Thymus (tissue), 11 donors: ENCODE measurements around the gene TGFB2. TPM values are rescaled to one million over a fixed set of nuclear protein-coding genes. Genes with fewer than 3 reads are reported as not detected.

Experiments used
- DNase-seq, 9 donors: peaks; one replicate each; pipeline ENCODE4 v3.0.0-alpha.2; 2013; ENCODE audit warnings: low spot score in 9 of 9, low read depth in 6 of 9, missing footprints in 1 of 9
- H3K27ac ChIP-seq, 2 donors: one replicate each; pipeline ENCODE4 v1.5.1; 2013; ENCODE audit warnings: control low read depth in 1 of 2, low read depth in 1 of 2, low read length in 1 of 2, mild to moderate bottlenecking in 1 of 2, moderate library complexity in 1 of 2
- H3K27me3 ChIP-seq, 2 donors: one replicate each; pipeline ENCODE4 v1.5.1; 2013; ENCODE audit warnings: low read length in 1 of 2; ENCODE audit not compliant: control insufficient read depth in 2 of 2, insufficient read depth in 1 of 2
- H3K36me3 ChIP-seq, 2 donors: one replicate each; pipeline ENCODE4 v1.5.1; 2013; ENCODE audit warnings: low read length in 1 of 2, mild to moderate bottlenecking in 1 of 2, moderate library complexity in 1 of 2; ENCODE audit not compliant: control insufficient read depth in 2 of 2, insufficient read depth in 2 of 2
- H3K4me1 ChIP-seq, 2 donors: one replicate each; pipeline ENCODE4 v1.5.1; 2013; ENCODE audit warnings: low read length in 2 of 2; ENCODE audit not compliant: control insufficient read depth in 2 of 2, insufficient read depth in 2 of 2
- H3K4me3 ChIP-seq, 2 donors: one replicate each; pipeline ENCODE4 v1.5.1; 2013; ENCODE audit warnings: low read length in 2 of 2, control low read depth in 1 of 2, mild to moderate bottlenecking in 1 of 2
- H3K9me3 ChIP-seq, 2 donors: one replicate each; pipeline ENCODE4 v1.5.1; 2013; ENCODE audit warnings: low read length in 1 of 2, mild to moderate bottlenecking in 1 of 2; ENCODE audit not compliant: control insufficient read depth in 2 of 2, insufficient read depth in 1 of 2
- WGBS: extraction: QIAGEN DNeasy Blood & Tissue Kit; methylation state at CpG from one replicate; pipeline ENCODE4 v1.1.7; 2013; 5-methylcytosine and 5-hydroxymethylcytosine counted together
- polyA plus RNA-seq: library from polyadenylated mRNA; stranded (reverse); fragments of 200-250 nt; gene quantifications from one replicate; pipeline ENCODE4 v1.2.3, GENCODE V29; 2013
- total RNA-seq: library from RNA; stranded (reverse); fragments of 120-200 nt; gene quantifications from one replicate; pipeline ENCODE4 v1.2.4, GENCODE V29; 2013
- donor health status: healthy.

TGFB2 gene
- total and polyA plus RNA-seq, 2 donors = 0.94 to 1.6 TPM

GRCh38 chr1:218351391-218352074, 6.4 kb downstream of the TGFB2 start:
- no peaks in the 10 kb centered on the region for H3K9me3 ChIP-seq
- H3K4me1 ChIP-seq = peaks cover 0 to 17% of the 10 kb centered on the region in 2 donors
- H3K4me3 ChIP-seq = no peak overlapping the region
- 22% methylated on average over 10 of the region's 10 CpGs for WGBS
- H3K36me3 ChIP-seq = no peaks in the 10 kb centered on the region
- DNase-seq = peak in 2 of 9 donors; percentile 26 to 42
- H3K27me3 ChIP-seq = peaks cover 10 to 33% of the 10 kb centered on the region in 2 donors
- no peak overlapping the region for H3K27ac ChIP-seq

- H3K4me3 ChIP-seq = no peak overlapping the region
- no peak for DNase-seq
- H3K27ac ChIP-seq = no peak overlapping the region
- WGBS = 97% methylated on average over 8 of the region's 8 CpGs
- H3K27me3 ChIP-seq = peaks cover 10 to 28% of the 10 kb centered on the region in 2 donors
- no peaks in the 10 kb centered on the region for H3K9me3 ChIP-seq
- H3K36me3 ChIP-seq = no peaks in the 10 kb centered on the region
- peaks cover 0 to 15% of the 10 kb centered on the region in 2 donors for H3K4me1 ChIP-seq
Observed at GRCh38 chr1:218352075-218352438, 6.9 kb downstream of the TGFB2 start.

DNA sequence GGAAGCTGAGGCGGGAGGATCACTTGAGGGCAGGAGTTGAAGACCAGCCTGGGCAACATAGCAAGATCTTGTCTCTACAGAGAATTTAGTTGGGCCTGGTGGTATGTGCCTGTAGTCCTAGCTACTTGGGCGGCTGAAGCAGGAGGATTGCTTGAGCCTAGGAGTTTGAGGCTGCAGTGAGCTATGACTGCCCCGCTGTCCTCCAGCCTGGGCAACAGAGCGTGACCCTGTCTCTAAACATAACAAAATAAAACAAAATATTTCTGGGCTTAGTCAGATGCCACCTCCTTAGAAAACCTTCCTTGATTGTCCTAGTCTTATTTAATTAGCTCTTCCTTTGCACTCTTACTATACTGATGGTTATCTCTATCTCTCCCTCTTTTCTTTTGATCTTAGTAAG, 8.5 kb downstream of the TGFB2 start:
- no peak overlapping the region for H3K4me3 ChIP-seq
- H3K9me3 ChIP-seq = no peaks in the 10 kb centered on the region
- no peak for DNase-seq
- no peaks in the 10 kb centered on the region for H3K36me3 ChIP-seq
- 88% methylated on average over 4 of the region's 4 CpGs for WGBS
- H3K27ac ChIP-seq = no peak overlapping the region
- peaks cover 0 to 11% of the 10 kb centered on the region in 2 donors for H3K4me1 ChIP-seq
- peaks cover 2 to 12% of the 10 kb centered on the region in 2 donors for H3K27me3 ChIP-seq

DNA sequence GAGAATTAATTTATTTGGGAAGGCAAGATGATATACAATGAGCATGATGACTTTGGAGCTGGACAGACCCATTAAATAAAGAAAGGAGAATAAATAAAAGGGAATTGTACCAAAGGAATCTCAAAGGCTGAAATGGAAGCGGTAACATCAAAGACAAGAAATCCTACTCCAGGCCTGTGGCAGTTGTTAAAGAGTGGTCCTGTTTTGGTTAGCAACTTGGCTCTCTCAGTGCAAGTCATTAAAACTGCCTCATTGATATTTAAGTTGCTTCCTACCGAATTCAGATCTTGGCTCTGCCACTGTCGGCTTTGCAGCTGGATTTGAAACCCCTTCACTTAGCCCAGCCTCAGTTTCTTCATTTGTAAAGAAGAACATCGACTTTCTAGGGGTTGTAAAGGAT, 10.1 kb downstream of the TGFB2 start:
- no peak overlapping the region for H3K27ac ChIP-seq
- no peaks in the 10 kb centered on the region for H3K9me3 ChIP-seq
- 94% methylated on average over 4 of the region's 4 CpGs for WGBS
- no peaks in the 10 kb centered on the region for H3K36me3 ChIP-seq
- no peak overlapping the region for H3K4me3 ChIP-seq
- H3K27me3 ChIP-seq = peaks cover 0 to 1% of the 10 kb centered on the region in 2 donors
- DNase-seq = no peak
- H3K4me1 ChIP-seq = peaks cover 0 to 9% of the 10 kb centered on the region in 2 donors

GRCh38 chr1:218357211-218357892, 12.2 kb downstream of the TGFB2 start:
- DNase-seq = no peak
- WGBS = 88% methylated on average over 10 of the region's 10 CpGs

GRCh38 chr1:218357893-218358232, 12.7 kb downstream of the TGFB2 start:
- Histone ChIP-seq H3K27me3 (no peaks in the 10 kb centered on the region), H3K36me3 (no peaks in the 10 kb centered on the region), H3K27ac (no peak overlapping the region), H3K4me1 (no peaks in the 10 kb centered on the region), H3K9me3 (no peaks in the 10 kb centered on the region), H3K4me3 (no peak overlapping the region)
- no peak for DNase-seq
- WGBS = 79% methylated on average over 3 of the region's 3 CpGs

More at GRCh38 chr1:218357211-218357892, 12.2 kb downstream of the TGFB2 start:
- Histone ChIP-seq H3K27me3 (no peaks in the 10 kb centered on the region), H3K9me3 (no peaks in the 10 kb centered on the region), H3K4me3 (no peak overlapping the region), H3K4me1 (no peaks in the 10 kb centered on the region), H3K36me3 (no peaks in the 10 kb centered on the region), H3K27ac (no peak overlapping the region)

DNA sequence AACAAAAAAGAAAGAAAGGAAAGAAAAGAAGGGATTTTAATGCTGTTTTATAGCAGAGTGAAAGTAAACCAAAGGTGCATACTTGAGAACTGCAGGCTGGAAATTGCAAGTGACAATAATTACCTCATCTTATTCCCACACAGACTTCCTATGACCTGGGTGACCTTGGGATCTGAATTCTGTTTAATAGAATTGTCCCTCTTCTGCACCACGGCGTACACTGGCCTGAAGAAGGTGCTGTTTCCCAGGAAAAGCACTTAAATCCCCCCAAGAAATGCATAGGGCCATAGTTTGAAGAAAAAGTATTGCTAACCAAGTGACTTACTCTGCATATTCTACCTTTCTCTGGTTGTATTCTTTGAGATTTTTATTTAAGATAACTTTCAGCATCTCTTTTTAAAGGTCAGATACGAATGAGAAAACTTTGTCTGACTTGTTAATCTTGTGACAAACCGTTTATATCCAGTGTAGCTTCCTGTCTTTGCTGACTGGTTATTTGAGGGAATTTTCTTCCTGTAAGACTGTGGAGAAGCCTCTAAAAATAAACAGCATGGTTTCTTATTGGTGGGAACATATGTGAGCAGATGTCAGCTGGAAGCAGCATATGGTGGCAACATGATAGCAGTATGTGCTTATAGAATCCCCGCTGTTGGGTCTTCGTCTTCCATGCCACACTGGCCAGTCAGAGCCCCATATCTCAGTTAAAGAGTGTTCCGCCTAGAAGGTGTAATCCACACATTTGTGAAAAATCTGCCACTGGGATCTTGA, 16.3 kb downstream of the TGFB2 start:
- WGBS = 80% methylated on average over 7 of the region's 7 CpGs
- Histone ChIP-seq H3K4me3 (no peak overlapping the region), H3K27ac (no peak overlapping the region), H3K4me1 (no peaks in the 10 kb centered on the region), H3K36me3 (no peaks in the 10 kb centered on the region), H3K9me3 (no peaks in the 10 kb centered on the region), H3K27me3 (no peaks in the 10 kb centered on the region)
- no peak for DNase-seq

DNA sequence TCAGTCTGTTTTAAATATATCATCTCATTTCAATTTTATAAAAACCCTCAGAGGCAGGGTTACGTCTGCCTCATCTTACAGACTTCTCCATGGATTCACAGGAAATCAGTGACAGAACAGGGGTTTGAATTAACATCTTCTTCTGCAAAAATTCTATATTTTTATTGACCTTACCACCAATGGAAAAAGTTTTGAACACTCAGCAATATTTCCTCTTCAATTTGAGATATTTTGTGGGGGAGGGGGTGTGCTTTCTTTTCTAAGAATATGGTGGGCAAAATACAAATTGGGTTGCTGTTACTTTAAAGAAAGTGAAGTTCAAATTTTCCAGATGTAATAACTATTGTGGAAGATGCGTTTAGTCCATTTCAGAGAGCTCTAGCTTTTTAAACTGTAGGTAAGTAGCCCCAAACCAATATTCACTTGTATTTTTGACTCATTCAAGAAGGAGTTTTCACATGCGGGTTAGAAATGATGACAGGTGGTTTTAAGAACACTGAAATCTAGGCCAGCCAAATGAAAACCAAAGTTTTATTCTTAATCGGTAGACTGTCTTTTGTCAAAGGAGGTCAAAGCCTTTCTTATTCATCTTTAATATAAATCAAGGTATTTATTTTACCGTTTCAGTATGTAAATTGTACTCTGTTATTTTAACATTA, 17.4 kb downstream of the TGFB2 start:
- 95% methylated on average over 5 of the region's 5 CpGs for WGBS
- no peaks in the 10 kb centered on the region for H3K4me1 ChIP-seq

GRCh38 chr1:218363141-218363540, 18.0 kb downstream of the TGFB2 start:
- no peaks in the 10 kb centered on the region for H3K36me3 ChIP-seq
- H3K27ac ChIP-seq = no peak overlapping the region
- H3K4me3 ChIP-seq = no peak overlapping the region
- DNase-seq = no peak
- WGBS = 82% methylated on average over 1 of the region's 1 CpG
- no peaks in the 10 kb centered on the region for H3K4me1 ChIP-seq
- H3K27me3 ChIP-seq = no peaks in the 10 kb centered on the region
- H3K9me3 ChIP-seq = no peaks in the 10 kb centered on the region

More for the DNA sequence above, 17.4 kb downstream of the TGFB2 start:
- H3K27ac ChIP-seq = no peak overlapping the region
- no peaks in the 10 kb centered on the region for H3K9me3 ChIP-seq
- H3K36me3 ChIP-seq = no peaks in the 10 kb centered on the region
- no peak overlapping the region for H3K4me3 ChIP-seq
- H3K27me3 ChIP-seq = no peaks in the 10 kb centered on the region
- DNase-seq = no peak
